HepG2 (cell line): ENCODE data around the gene ZNF629. TPM values are rescaled to one million over a fixed set of nuclear protein-coding genes. Genes with fewer than 3 reads are reported as not detected.

Experiments
- AGO2 ChIP-seq: fragments of 200-400 bp; formaldehyde crosslinking; optimal IDR thresholded peaks from 2 replicates; pipeline ENCODE3; 2017; ENCODE audit warnings: mild to moderate bottlenecking, low read depth, low read length, moderate library complexity
- ATM ChIP-seq: fragments of 450-650 bp; IDR thresholded peaks from 2 replicates; pipeline ENCODE4 v1.7.1; 2017; ENCODE audit warnings: mild to moderate bottlenecking, borderline replicate concordance
- GLI4 ChIP-seq: sonication (generic); formaldehyde crosslinking; IDR thresholded peaks from 2 replicates; pipeline ENCODE4 v1.5.1; 2020; ENCODE audit warnings: missing genetic modification reagents, mild to moderate bottlenecking, moderate library complexity, borderline replicate concordance
- NFRKB ChIP-seq: fragments of 450-650 bp; IDR thresholded peaks from 2 replicates; pipeline ENCODE4 v1.6.1; 2017
- TBL1XR1 ChIP-seq: fragments of 150-350 bp; IDR thresholded peaks from 2 replicates; pipeline ENCODE4 v1.6.1; 2014; ENCODE audit warnings: borderline replicate concordance, low read length; ENCODE audit not compliant: partially characterized antibody
- ZNF292 ChIP-seq: sonication (generic); formaldehyde crosslinking; IDR thresholded peaks from 2 replicates; pipeline ENCODE4 v1.8.1; 2022; ENCODE audit warnings: mild to moderate bottlenecking, low read depth, missing genetic modification reagents, borderline replicate concordance
- ZNF3 ChIP-seq: IDR thresholded peaks from 2 replicates; pipeline ENCODE4 v1.7.0; 2017; ENCODE audit warnings: inconsistent platforms
- ZNF672 ChIP-seq: sonication (generic); formaldehyde crosslinking; IDR thresholded peaks from 2 replicates; pipeline ENCODE4 v1.8.1; 2022; ENCODE audit warnings: missing genetic modification reagents
- ZNF720 ChIP-seq: sonication (generic); formaldehyde crosslinking; IDR thresholded peaks from 2 replicates; pipeline ENCODE4 v1.4.0; 2020; ENCODE audit warnings: missing genetic modification reagents
- polyA plus RNA-seq, 8 experiments: library from polyadenylated mRNA; depleted of rRNA in 3 of 8; stranded (reverse) in 7 of 8; unstranded in 1 of 8; fragments of >200 nt; fragmentation: Illumina TruSeq in 4 of 8; extraction: Trizol in 4 of 8; gene quantifications; 2 replicates each; pipeline versions ENCODE4 v1.2.1 to v1.2.3, GENCODE V29; 2011 to 2016; ENCODE audit warnings: low read depth in 4 of 8, missing spikeins in 1 of 8, mixed read lengths in 1 of 8; ENCODE audit not compliant: insufficient read depth in 1 of 8
- total RNA-seq, 5 experiments: library from RNA; depleted of rRNA; stranded (reverse); fragments of >200 nt; fragmentation: Illumina TruSeq; extraction: Trizol; gene quantifications; 2 replicates each; pipeline ENCODE4 v1.2.3, GENCODE V29; 2016; ENCODE audit warnings: low read depth in 1 of 5
- TF ChIP-seq, protein P1 (sequence below): sonication (generic); formaldehyde crosslinking; IDR thresholded peaks from 2 replicates; pipeline ENCODE4 v1.4.0; 2020; ENCODE audit warnings: mild to moderate bottlenecking, missing genetic modification reagents
- TF ChIP-seq, protein P2 (sequence below): sonication (generic); formaldehyde crosslinking; IDR thresholded peaks from 2 replicates; pipeline ENCODE4 v1.4.0; 2020; ENCODE audit warnings: mild to moderate bottlenecking, missing genetic modification reagents
- TF ChIP-seq, protein P3 (sequence below): sonication (generic); formaldehyde crosslinking; IDR thresholded peaks from 2 replicates; pipeline ENCODE4 v1.8.0; 2022; ENCODE audit warnings: mild to moderate bottlenecking, missing genetic modification reagents, borderline replicate concordance
- TF ChIP-seq, protein P4 (sequence below): sonication (generic); formaldehyde crosslinking; IDR thresholded peaks from 2 replicates; pipeline ENCODE4 v1.4.0; 2020; ENCODE audit warnings: low read depth, mild to moderate bottlenecking, missing genetic modification reagents
- TF ChIP-seq, protein P5 (sequence below): conservative IDR thresholded peaks from 2 replicates; pipeline ENCODE4 v1.6.1; 2018; ENCODE audit warnings: missing genetic modification reagents
- TF ChIP-seq, protein P6 (sequence below): sonication (generic); formaldehyde crosslinking; IDR thresholded peaks from 2 replicates; pipeline ENCODE4 v1.4.0; 2020; ENCODE audit warnings: missing genetic modification reagents, borderline replicate concordance

The ZNF629 gene
- total and polyA plus RNA-seq, 2 of the 13 experiments (the other 11 are each of a cell fraction or from before 2014, with no cell fraction given) = 6.1 to 16.5 TPM

DNA sequence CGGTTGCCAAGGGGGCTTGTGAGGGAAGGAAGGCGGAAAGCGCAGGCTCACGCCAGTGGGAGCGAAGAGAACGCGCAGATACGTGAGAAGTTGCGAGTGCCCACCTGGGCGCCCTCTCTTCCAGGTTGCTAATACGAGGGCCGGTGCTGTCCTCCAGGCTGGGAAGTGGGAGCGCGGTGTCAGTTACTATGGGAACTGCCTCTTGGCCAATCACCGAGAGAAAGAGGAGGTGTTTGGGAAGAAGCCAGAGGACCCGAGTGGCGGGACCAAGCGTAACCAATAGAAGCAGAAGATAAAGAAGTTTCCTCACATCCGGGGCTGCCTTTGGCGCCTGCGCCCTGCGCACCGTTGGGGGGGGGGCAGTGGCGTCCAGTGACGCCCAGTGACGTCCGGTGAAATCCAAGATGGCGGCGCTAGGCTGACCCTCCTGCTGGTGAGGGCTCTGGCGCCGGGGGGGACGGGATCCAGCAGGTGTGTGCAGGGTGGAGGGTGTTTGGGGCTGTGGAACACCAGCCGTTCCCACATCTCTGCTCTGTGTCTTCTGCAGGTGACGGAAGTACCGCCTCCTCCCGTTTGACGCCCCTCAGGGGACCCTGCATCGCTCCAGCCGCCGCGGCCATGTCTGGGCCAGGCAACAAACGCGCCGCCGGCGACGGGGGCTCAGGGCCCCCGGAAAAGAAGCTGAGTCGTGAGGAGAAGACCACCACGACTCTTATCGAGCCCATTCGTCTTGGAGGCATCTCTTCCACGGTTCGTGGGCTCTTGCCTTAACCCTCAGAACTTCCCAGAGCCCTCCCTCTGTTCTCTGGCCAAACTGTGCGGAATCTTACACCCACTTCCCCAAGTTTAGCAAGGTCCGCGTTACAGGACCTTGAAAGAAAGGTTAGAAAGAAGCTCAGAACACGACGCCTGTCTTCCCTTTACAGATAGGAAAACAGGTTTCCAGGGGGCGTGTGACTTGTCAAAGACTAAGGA, 24.8 kb downstream of the ZNF629 start, which contains the start of the genes CFAP119 and RNF40 (continued):
- no peak for TF ChIP-seq ZNF3 (CRISPR knock-in tag)
- TF ChIP-seq, protein P1, sequence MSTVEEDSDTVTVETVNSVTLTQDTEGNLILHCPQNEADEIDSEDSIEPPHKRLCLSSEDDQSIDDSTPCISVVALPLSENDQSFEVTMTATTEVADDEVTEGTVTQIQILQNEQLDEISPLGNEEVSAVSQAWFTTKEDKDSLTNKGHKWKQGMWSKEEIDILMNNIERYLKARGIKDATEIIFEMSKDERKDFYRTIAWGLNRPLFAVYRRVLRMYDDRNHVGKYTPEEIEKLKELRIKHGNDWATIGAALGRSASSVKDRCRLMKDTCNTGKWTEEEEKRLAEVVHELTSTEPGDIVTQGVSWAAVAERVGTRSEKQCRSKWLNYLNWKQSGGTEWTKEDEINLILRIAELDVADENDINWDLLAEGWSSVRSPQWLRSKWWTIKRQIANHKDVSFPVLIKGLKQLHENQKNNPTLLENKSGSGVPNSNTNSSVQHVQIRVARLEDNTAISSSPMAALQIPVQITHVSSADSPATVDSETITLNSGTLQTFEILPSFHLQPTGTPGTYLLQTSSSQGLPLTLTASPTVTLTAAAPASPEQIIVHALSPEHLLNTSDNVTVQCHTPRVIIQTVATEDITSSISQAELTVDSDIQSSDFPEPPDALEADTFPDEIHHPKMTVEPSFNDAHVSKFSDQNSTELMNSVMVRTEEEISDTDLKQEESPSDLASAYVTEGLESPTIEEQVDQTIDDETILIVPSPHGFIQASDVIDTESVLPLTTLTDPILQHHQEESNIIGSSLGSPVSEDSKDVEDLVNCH (CRISPR knock-in tag) = peak; percentile 95
- no peak for TF ChIP-seq TBL1XR1
- TF ChIP-seq ZNF292 (CRISPR knock-in tag) = no peak
- no peak for TF ChIP-seq ZNF720 (CRISPR knock-in tag)
- TF ChIP-seq AGO2 = peak; percentile 36
- no peak for TF ChIP-seq ATM
- TF ChIP-seq, protein P2, sequence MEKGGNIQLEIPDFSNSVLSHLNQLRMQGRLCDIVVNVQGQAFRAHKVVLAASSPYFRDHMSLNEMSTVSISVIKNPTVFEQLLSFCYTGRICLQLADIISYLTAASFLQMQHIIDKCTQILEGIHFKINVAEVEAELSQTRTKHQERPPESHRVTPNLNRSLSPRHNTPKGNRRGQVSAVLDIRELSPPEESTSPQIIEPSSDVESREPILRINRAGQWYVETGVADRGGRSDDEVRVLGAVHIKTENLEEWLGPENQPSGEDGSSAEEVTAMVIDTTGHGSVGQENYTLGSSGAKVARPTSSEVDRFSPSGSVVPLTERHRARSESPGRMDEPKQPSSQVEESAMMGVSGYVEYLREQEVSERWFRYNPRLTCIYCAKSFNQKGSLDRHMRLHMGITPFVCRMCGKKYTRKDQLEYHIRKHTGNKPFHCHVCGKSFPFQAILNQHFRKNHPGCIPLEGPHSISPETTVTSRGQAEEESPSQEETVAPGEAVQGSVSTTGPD (CRISPR knock-in tag) = no peak
- TF ChIP-seq, protein P3, sequence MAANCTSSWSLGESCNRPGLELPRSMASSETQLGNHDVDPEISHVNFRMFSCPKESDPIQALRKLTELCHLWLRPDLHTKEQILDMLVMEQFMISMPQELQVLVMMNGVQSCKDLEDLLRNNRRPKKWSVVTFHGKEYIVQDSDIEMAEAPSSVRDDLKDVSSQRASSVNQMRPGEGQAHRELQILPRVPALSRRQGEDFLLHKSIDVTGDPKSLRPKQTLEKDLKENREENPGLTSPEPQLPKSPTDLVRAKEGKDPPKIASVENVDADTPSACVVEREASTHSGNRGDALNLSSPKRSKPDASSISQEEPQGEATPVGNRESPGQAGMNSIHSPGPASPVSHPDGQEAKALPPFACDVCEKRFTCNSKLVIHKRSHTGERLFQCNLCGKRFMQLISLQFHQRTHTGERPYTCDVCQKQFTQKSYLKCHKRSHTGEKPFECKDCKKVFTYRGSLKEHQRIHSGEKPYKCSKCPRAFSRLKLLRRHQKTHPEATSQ (CRISPR knock-in tag) = 0 out of 2 replicates have a peak, but pooled peaks have one; percentile 5
- no peak for TF ChIP-seq NFRKB
- TF ChIP-seq, protein P4, sequence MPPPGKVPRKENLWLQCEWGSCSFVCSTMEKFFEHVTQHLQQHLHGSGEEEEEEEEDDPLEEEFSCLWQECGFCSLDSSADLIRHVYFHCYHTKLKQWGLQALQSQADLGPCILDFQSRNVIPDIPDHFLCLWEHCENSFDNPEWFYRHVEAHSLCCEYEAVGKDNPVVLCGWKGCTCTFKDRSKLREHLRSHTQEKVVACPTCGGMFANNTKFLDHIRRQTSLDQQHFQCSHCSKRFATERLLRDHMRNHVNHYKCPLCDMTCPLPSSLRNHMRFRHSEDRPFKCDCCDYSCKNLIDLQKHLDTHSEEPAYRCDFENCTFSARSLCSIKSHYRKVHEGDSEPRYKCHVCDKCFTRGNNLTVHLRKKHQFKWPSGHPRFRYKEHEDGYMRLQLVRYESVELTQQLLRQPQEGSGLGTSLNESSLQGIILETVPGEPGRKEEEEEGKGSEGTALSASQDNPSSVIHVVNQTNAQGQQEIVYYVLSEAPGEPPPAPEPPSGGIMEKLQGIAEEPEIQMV = no peak; the same call in 1 of the 2 replicates
- peak; percentile 51; the same call in 1 of the 2 replicates for TF ChIP-seq GLI4 (CRISPR knock-in tag)
- no peak for TF ChIP-seq ZNF672
- TF ChIP-seq, protein P5, sequence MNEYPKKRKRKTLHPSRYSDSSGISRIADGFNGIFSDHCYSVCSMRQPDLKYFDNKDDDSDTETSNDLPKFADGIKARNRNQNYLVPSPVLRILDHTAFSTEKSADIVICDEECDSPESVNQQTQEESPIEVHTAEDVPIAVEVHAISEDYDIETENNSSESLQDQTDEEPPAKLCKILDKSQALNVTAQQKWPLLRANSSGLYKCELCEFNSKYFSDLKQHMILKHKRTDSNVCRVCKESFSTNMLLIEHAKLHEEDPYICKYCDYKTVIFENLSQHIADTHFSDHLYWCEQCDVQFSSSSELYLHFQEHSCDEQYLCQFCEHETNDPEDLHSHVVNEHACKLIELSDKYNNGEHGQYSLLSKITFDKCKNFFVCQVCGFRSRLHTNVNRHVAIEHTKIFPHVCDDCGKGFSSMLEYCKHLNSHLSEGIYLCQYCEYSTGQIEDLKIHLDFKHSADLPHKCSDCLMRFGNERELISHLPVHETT (CRISPR knock-in tag) = no peak
- TF ChIP-seq, protein P6, sequence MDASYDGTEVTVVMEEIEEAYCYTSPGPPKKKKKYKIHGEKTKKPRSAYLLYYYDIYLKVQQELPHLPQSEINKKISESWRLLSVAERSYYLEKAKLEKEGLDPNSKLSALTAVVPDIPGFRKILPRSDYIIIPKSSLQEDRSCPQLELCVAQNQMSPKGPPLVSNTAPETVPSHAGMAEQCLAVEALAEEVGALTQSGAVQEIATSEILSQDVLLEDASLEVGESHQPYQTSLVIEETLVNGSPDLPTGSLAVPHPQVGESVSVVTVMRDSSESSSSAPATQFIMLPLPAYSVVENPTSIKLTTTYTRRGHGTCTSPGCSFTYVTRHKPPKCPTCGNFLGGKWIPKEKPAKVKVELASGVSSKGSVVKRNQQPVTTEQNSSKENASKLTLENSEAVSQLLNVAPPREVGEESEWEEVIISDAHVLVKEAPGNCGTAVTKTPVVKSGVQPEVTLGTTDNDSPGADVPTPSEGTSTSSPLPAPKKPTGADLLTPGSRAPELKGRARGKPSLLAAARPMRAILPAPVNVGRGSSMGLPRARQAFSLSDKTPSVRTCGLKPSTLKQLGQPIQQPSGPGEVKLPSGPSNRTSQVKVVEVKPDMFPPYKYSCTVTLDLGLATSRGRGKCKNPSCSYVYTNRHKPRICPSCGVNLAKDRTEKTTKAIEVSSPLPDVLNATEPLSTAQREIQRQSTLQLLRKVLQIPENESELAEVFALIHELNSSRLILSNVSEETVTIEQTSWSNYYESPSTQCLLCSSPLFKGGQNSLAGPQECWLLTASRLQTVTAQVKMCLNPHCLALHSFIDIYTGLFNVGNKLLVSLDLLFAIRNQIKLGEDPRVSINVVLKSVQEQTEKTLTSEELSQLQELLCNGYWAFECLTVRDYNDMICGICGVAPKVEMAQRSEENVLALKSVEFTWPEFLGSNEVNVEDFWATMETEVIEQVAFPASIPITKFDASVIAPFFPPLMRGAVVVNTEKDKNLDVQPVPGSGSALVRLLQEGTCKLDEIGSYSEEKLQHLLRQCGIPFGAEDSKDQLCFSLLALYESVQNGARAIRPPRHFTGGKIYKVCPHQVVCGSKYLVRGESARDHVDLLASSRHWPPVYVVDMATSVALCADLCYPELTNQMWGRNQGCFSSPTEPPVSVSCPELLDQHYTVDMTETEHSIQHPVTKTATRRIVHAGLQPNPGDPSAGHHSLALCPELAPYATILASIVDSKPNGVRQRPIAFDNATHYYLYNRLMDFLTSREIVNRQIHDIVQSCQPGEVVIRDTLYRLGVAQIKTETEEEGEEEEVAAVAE (CRISPR knock-in tag) = peak; percentile 87; the same call in 1 of the 2 replicates
